BJ (cell line): ENCODE results near the gene RASAL1. TPM values are rescaled to one million over a fixed set of nuclear protein-coding genes. Genes with fewer than 3 reads are reported as not detected.

Experiments
- CTCF ChIA-PET: fragments of 350-600 bp; formaldehyde crosslinking; extraction: SDS; loops from one replicate; lab custom pipeline; 2021; ENCODE audit warnings: antibody characterized with exemption, inconsistent platforms; lab: Yijun Ruan, JAX
- POLR2A ChIA-PET: fragments of 300-600 bp; sonication (Branson Sonifier 250); formaldehyde crosslinking; extraction: SDS; loops from one replicate; lab custom pipeline; 2021; ENCODE audit warnings: antibody characterized with exemption; lab: Charles Lee
- DNase-seq: peaks from one replicate; pipeline ENCODE4 v3.0.0-alpha.2; 2011; ENCODE audit warnings: low read depth
- H3K27me3 ChIP-seq: 2 replicates; pipeline ENCODE4 v1.6.0; 2011; ENCODE audit warnings: low read length; ENCODE audit not compliant: control insufficient read depth, insufficient read depth
- H3K36me3 ChIP-seq: 2 replicates; pipeline ENCODE4 v1.5.1; 2011; ENCODE audit warnings: low read length; ENCODE audit not compliant: control insufficient read depth, insufficient read depth
- H3K4me3 ChIP-seq: 2 replicates; pipeline ENCODE4 v1.5.1; 2011; ENCODE audit warnings: low read depth, mild to moderate bottlenecking, control low read depth, low read length
- polyA plus RNA-seq: library from polyadenylated mRNA; depleted of rRNA; stranded (reverse); fragments of >200 nt; gene quantifications from 2 replicates; pipeline ENCODE4 v1.2.3, GENCODE V29; 2011
- TF ChIP-seq, protein P1 (sequence below): IDR thresholded peaks from 2 replicates; pipeline ENCODE4 v1.5.1; 2011; ENCODE audit warnings: low read depth, mild to moderate bottlenecking, control low read depth, inconsistent platforms, low read length, moderate library complexity; ENCODE audit not compliant: insufficient read depth

Gene RASAL1
- polyA plus RNA-seq, 1 experiment: not detected

DNA sequence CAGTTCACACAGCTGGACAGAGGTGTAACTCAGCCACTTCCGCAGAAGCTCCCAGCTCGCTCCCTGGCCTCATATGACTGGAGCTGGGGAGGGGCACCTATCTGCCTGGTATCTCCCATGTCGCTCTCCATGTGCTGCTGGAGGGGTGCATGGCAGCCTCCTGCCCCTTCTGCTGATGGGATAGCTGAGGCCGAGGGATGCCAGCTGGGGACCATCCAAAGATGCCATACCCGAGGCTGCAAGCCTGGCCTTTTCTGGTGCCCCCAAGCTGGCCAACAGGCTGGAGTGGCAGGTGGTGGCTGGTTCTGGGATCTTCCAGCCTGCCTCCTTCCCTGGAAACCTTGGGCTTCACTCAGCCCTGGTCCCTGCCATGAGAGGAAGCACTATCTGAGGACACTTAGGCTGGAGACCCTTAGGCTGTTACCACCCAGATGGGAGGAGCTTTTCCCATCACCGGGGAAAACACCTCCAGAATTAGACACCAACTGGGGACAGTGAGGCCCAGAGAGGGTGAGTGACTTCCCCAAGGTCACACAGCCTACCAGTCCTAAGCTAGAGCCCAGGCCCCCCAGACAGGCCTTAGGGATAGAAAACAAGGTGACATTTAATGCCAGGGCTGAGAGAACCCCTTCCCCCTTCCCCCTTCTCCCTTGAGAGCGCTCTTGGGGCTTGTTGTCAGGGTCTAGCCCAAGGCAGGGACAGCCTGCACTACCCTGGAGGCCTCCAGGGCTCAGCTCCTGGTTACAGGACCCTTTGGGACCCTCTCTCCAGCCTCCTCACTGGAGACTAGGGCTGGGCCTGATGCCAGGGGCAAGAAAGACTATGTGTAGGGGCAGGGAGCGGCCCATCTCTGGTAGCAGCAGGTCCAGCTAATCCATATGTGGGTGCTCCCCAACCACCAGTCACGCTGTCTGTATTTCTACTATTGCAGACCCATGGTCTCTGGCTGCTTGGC lies 71.9 kb downstream of the RASAL1 start:
- Histone ChIP-seq H3K36me3 (no peaks in the 10 kb centered on the region), H3K4me3 (no peak overlapping the region), H3K27me3 (no peaks in the 10 kb centered on the region)
- POLR2A ChIA-PET: no interaction called here
- TF ChIP-seq, protein P1, sequence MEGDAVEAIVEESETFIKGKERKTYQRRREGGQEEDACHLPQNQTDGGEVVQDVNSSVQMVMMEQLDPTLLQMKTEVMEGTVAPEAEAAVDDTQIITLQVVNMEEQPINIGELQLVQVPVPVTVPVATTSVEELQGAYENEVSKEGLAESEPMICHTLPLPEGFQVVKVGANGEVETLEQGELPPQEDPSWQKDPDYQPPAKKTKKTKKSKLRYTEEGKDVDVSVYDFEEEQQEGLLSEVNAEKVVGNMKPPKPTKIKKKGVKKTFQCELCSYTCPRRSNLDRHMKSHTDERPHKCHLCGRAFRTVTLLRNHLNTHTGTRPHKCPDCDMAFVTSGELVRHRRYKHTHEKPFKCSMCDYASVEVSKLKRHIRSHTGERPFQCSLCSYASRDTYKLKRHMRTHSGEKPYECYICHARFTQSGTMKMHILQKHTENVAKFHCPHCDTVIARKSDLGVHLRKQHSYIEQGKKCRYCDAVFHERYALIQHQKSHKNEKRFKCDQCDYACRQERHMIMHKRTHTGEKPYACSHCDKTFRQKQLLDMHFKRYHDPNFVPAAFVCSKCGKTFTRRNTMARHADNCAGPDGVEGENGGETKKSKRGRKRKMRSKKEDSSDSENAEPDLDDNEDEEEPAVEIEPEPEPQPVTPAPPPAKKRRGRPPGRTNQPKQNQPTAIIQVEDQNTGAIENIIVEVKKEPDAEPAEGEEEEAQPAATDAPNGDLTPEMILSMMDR: no peak
- DNase-seq: no peak
- CTCF ChIA-PET: interaction anchor here (1.3 to 2.4 kb wide), 2 partner anchors 14 to 35 kb away, joined by 3 to 10 read pairs; no protein-coding TSS in a partner anchor

DNA sequence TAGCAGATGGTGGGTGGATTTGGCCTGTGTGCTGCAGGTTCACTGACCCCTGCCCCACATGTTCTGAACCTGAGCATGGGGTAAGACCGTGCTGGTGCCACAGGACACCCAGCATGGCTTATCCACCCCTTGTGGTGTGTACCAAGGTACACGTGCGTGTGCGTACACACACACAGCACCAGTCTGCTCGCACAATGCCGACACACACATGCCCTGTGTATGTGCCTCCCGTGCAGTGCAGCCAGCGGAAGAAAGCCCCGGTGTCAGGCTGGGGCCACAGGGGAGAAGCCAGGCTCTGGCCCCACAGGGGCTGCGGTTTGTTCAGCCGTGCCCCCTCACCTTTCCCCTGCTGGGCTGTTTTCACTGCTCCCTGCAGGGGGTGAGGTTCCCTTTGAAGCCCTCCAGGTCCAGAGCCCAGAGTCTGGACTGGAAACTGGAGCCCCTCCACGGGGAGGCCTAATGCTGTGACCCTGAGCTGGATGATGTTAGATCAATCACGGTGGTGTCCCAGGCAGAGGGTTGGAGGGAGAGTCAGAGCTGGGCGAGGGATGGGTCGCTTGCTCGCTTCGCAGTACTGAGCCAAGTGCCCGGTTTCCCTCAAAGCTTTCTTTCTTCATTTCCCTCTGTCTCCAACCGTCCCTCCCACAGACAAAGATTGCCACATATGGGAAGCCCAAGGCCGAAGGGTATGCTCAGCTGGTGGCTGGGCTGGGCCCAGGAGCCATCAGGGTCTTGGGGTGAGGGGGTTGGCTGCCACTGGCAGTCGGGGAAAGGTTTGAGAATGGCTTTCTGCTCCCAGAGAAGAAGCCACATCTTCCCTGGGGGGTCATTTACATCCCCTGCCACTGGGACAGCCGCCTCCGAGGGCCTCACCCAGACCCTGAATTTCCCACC lies 72.8 kb downstream of the RASAL1 start:
- CTCF ChIA-PET: interaction anchor here (2.4 kb wide), 1 partner anchor 13 kb away, joined by 10 read pairs; no protein-coding TSS in a partner anchor
- POLR2A ChIA-PET: no interaction called here
- H3K36me3 ChIP-seq: no peaks in the 10 kb centered on the region
- TF ChIP-seq, protein P1: no peak
- no peak for DNase-seq
- peaks cover 1% of the 10 kb centered on the region for H3K27me3 ChIP-seq
- no peak overlapping the region for H3K4me3 ChIP-seq

DNA sequence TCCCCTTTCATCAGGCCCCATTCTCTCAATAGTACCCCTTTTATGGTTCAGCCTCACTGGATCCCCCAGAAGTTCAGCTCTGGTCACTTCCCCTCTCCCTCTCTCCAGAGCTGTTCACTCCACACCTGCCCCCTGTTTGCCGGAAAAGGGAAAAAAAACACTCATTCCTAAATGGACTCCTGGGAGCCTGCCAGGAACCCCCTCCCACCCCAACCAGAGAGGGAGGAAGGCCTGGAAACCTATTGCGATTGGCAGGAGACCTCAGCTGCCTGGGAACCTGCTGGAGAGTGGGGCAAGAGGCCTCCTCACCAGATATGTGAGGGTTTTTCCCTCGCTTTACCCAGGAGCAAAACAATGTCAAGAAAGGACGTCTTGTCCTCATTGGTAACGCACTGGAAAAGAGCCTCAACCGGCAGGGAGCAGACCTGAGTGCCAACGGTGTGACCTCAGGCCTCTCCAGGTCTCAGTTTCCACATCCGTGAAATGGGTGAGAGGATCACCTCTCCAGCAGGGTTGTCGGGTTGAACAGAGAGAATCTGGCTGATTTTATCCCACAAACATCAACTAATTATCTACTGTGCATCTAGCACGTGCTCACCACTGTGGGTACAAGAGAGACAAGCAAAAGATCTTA lies 74.4 kb downstream of the RASAL1 start:
- H3K4me3 ChIP-seq: no peak overlapping the region
- POLR2A ChIA-PET: no interaction called here
- H3K27me3 ChIP-seq: peaks cover 8% of the 10 kb centered on the region
- CTCF ChIA-PET: interaction anchor here (0.6 kb wide), 1 partner anchor 427 kb away, joined by 3 read pairs; no protein-coding TSS in a partner anchor
- TF ChIP-seq, protein P1: no peak
- no peaks in the 10 kb centered on the region for H3K36me3 ChIP-seq
- no peak for DNase-seq

DNA sequence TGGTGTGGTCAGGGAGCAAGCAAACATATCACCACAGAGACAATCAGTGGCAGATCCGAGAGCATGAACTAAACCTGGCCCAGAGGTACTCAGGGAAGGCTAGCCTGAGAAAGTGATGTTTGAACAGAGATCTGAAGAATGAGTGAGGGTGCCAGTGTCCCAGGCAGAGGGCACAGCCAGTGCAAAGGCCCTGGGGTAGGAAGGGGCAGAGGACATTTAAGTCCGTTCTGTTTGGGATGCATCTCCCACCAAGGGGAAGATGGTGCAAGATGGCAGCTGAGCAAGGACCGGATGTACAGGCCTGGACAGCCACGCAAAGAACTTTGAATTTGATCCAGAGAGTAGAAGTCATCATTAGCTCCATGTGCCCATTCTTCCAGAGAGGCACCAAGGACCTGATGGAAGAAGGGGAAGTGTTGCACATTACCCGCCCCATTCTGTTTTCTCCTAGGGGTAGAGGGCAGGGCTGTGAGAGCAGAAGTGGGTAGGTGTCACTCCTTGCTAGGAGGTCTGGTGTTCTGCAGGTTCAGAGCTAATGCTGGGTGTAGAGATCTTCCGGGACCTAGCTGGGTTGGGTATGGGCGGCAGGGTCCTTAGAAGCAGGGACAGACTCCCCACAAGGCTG lies 75.1 kb downstream of the RASAL1 start:
- ChIA-PET POLR2A (no interaction called here), CTCF (no interaction called here)
- TF ChIP-seq, protein P1: no peak

More for the DNA sequence above, 75.1 kb downstream of the RASAL1 start:
- Histone ChIP-seq H3K36me3 (no peaks in the 10 kb centered on the region), H3K27me3 (peaks cover 16% of the 10 kb centered on the region), H3K4me3 (no peak overlapping the region)
- no peak for DNase-seq
